Measurements from ENCODE around the gene LGR4.

Gene LGR4

DNA sequence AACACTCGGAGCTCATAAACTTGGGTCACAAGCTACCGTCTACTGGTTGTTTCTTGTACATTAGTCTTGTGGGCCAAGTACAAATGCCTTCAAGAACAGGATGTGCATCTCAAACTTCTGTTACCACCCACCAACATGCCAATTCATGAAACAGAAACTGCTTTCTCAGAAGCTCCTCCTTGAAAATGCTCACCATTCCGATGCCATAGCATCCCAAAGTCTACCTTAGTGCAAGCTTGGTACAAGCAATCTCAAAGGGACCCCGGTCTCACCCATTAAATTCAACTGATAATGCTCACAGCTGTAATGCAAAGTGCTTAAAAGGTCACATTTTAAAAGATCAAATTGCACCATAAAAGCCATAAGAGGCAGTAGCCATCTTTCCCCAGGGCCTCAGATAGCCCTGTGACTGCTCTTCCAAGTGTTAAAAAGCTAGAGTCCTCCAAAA lies 77.8 kb downstream of the LGR4 start:
- no peak overlapping the region for H3K27ac ChIP-seq (ENCODE audit: low read depth, low read length)
- no peaks in the 10 kb centered on the region for H3K36me3 ChIP-seq (ENCODE audit: control insufficient read depth, low read length)
- H4K20me1 ChIP-seq (ENCODE audit: control insufficient read depth, insufficient read depth, low read depth, low read length) = no peaks in the 10 kb centered on the region
- H3F3A ChIP-seq (ENCODE audit: control insufficient read depth, insufficient read depth) = no peaks in the 10 kb centered on the region
- TF ChIP-seq, protein P1, sequence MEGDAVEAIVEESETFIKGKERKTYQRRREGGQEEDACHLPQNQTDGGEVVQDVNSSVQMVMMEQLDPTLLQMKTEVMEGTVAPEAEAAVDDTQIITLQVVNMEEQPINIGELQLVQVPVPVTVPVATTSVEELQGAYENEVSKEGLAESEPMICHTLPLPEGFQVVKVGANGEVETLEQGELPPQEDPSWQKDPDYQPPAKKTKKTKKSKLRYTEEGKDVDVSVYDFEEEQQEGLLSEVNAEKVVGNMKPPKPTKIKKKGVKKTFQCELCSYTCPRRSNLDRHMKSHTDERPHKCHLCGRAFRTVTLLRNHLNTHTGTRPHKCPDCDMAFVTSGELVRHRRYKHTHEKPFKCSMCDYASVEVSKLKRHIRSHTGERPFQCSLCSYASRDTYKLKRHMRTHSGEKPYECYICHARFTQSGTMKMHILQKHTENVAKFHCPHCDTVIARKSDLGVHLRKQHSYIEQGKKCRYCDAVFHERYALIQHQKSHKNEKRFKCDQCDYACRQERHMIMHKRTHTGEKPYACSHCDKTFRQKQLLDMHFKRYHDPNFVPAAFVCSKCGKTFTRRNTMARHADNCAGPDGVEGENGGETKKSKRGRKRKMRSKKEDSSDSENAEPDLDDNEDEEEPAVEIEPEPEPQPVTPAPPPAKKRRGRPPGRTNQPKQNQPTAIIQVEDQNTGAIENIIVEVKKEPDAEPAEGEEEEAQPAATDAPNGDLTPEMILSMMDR (IDR thresholded peaks at IDR 0.05; ENCODE audit: low read depth, low read length, poor library complexity, severe bottlenecking) = no peak
- no peak for TF ChIP-seq EZH2phosphoT487 (IDR thresholded peaks at IDR 0.05; ENCODE audit: borderline replicate concordance, low read length)
- H3K27me3 ChIP-seq (ENCODE audit: control insufficient read depth, low read length) = no peaks in the 10 kb centered on the region
- H3K9me2 ChIP-seq (replicated peaks; ENCODE audit: control insufficient read depth, low read length) = no peaks in the 10 kb centered on the region
- no peak overlapping the region for H3K4me3 ChIP-seq (ENCODE audit: low read length)
- H3K9me3 ChIP-seq (ENCODE audit: control insufficient read depth, insufficient read depth, low read length) = no peaks in the 10 kb centered on the region
- H3K79me2 ChIP-seq (ENCODE audit: control insufficient read depth, low read length) = no peaks in the 10 kb centered on the region
- H3K4me2 ChIP-seq (ENCODE audit: low read length) = no peak overlapping the region
- H3K4me1 ChIP-seq (ENCODE audit: control insufficient read depth, low read length) = no peaks in the 10 kb centered on the region

DNA sequence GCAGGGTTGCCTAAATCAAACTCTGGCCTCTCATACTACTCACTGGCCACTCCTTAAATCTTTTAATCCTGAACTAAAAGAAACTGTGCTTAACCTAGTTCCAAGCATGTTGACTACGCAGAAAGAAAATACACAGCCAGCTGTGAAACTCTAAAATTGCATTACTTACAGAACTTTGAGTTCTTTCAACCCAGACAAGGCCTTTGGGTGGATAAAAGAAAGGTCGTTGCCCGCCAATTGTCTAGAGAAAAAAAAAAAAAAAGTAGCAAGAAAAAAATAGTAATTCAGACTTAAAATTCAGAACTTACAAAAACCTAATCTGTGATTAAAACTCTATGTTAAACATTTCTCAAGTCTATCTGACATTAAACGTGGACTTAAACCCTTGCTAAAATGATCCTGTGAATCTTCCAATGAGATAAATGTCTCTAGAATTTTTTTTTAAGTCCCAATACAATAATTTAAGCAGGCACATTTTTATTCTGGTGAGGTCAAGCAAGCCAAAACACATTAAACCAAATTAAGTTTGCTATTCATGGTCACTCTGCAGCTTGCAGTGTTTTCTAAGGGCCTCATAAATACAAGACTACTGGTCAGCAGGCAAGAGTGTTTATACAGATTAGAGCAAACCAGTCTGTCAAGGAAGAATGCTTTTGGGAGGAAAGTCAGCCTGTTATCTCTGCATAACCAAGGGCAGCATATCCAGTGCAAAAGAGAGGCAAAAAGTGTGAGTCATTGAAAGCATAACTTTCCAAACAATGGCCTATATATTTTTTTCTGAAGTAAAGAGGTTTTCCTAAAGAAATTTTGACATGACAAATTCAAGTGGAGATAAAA lies 80.1 kb downstream of the LGR4 start:
- no peak overlapping the region for H3K27ac ChIP-seq (ENCODE audit: low read depth, low read length)

DNA sequence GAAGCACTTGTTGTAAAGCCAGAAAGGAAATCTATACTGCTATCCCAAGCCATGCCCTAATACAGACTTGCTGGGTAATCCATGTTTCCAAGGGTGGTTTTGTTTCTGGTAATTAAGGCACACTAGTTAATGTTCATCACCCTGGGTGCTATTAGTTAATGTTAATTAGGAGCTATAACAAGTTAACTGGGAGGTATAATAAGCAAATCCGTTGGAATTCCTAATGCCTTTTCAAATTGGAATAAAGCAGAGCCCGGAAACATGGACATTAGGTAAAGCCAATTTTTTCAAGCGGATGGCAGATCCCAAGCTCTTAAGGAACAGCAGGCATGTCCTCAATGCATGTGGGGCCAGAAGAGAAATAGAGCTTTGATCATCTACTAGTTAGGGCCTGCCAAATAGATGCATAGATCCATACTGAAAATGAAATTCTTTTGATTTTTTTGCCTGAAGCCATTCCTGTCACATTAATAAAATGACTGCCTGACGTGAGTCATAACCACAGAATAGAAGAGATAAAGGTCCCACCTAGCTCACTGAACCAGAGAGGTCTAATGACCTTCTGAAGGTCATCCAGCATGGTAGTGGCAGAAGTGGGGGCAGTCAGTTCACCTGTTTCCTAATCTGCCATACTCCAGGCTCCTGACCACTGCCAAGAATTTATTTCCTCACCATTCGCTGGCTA lies 81.1 kb downstream of the LGR4 start:
- no peaks in the 10 kb centered on the region for H4K20me1 ChIP-seq (ENCODE audit: control insufficient read depth, insufficient read depth, low read depth, low read length)
- H3K27ac ChIP-seq (ENCODE audit: low read depth, low read length) = no peak overlapping the region
- H3K9me2 ChIP-seq (replicated peaks; ENCODE audit: control insufficient read depth, low read length) = no peaks in the 10 kb centered on the region
- H3K27me3 ChIP-seq (ENCODE audit: control insufficient read depth, low read length) = no peaks in the 10 kb centered on the region
- no peaks in the 10 kb centered on the region for H3K9me3 ChIP-seq (ENCODE audit: control insufficient read depth, insufficient read depth, low read length)
- no peaks in the 10 kb centered on the region for H3K36me3 ChIP-seq (ENCODE audit: control insufficient read depth, low read length)
- no peak for TF ChIP-seq EZH2phosphoT487 (IDR thresholded peaks at IDR 0.05; ENCODE audit: borderline replicate concordance, low read length)
- TF ChIP-seq, protein P1 (IDR thresholded peaks at IDR 0.05; ENCODE audit: low read depth, low read length, poor library complexity, severe bottlenecking) = no peak
- H3K4me3 ChIP-seq (ENCODE audit: low read length) = no peak overlapping the region
- H3K79me2 ChIP-seq (ENCODE audit: control insufficient read depth, low read length) = no peaks in the 10 kb centered on the region
- no peaks in the 10 kb centered on the region for H3F3A ChIP-seq (ENCODE audit: control insufficient read depth, insufficient read depth)
- H3K4me1 ChIP-seq (ENCODE audit: control insufficient read depth, low read length) = no peaks in the 10 kb centered on the region
- H3K4me2 ChIP-seq (ENCODE audit: low read length) = no peak overlapping the region

More for the DNA sequence above, 80.1 kb downstream of the LGR4 start:
- no peaks in the 10 kb centered on the region for H3F3A ChIP-seq (ENCODE audit: control insufficient read depth, insufficient read depth)
- no peaks in the 10 kb centered on the region for H3K36me3 ChIP-seq (ENCODE audit: control insufficient read depth, low read length)
- H3K9me2 ChIP-seq (replicated peaks; ENCODE audit: control insufficient read depth, low read length) = no peaks in the 10 kb centered on the region
- no peaks in the 10 kb centered on the region for H3K27me3 ChIP-seq (ENCODE audit: control insufficient read depth, low read length)
- no peaks in the 10 kb centered on the region for H3K79me2 ChIP-seq (ENCODE audit: control insufficient read depth, low read length)
- no peaks in the 10 kb centered on the region for H4K20me1 ChIP-seq (ENCODE audit: control insufficient read depth, insufficient read depth, low read depth, low read length)
- no peak overlapping the region for H3K4me3 ChIP-seq (ENCODE audit: low read length)
- TF ChIP-seq EZH2phosphoT487 (IDR thresholded peaks at IDR 0.05; ENCODE audit: borderline replicate concordance, low read length) = no peak
- TF ChIP-seq, protein P1 (IDR thresholded peaks at IDR 0.05; ENCODE audit: low read depth, low read length, poor library complexity, severe bottlenecking) = no peak
- no peaks in the 10 kb centered on the region for H3K4me1 ChIP-seq (ENCODE audit: control insufficient read depth, low read length)
- no peaks in the 10 kb centered on the region for H3K9me3 ChIP-seq (ENCODE audit: control insufficient read depth, insufficient read depth, low read length)
- no peak overlapping the region for H3K4me2 ChIP-seq (ENCODE audit: low read length)

All from DOHH2 (cell line).